ENCODE results near the gene ATG7. TPM values are rescaled to one million over a fixed set of nuclear protein-coding genes. Genes with fewer than 3 reads are reported as not detected.

Gene ATG7
- total RNA-seq, 1 experiment from 2014 or later: 59.1 TPM

GRCh38 chr3:11552289-11553264 is 280.4 kb downstream of the ATG7 start:
- no peak for DNase-seq (ENCODE audit: low spot score)

- no peak for DNase-seq (ENCODE audit: low spot score)
Measured at GRCh38 chr3:11553436-11554235, 281.4 kb downstream of the ATG7 start.

GRCh38 chr3:11554236-11554610 is 282.0 kb downstream of the ATG7 start:
- no peak for DNase-seq (ENCODE audit: low spot score)

GRCh38 chr3:11554666-11555065 is 282.5 kb downstream of the ATG7 start:
- no peak for DNase-seq (ENCODE audit: low spot score)

GRCh38 chr3:11555211-11555782 is 283.1 kb downstream of the ATG7 start:
- no peak for DNase-seq (ENCODE audit: low spot score)

GRCh38 chr3:11555881-11556633 is 283.9 kb downstream of the ATG7 start:
- DNase-seq (ENCODE audit: low spot score): no peak

GRCh38 chr3:11556851-11557644 is 284.9 kb downstream of the ATG7 start:
- no peak for DNase-seq (ENCODE audit: low spot score)

GRCh38 chr3:11558002-11558401 is 285.8 kb downstream of the ATG7 start:
- DNase-seq (ENCODE audit: low spot score): no peak

- DNase-seq (ENCODE audit: low spot score): no peak
Measured at GRCh38 chr3:11558411-11558903, 286.3 kb downstream of the ATG7 start.

GRCh38 chr3:11558918-11559815 is 287.0 kb downstream of the ATG7 start:
- DNase-seq (ENCODE audit: low spot score): no peak

- no peak for DNase-seq (ENCODE audit: low spot score)
Measured at GRCh38 chr3:11559816-11560633, 287.8 kb downstream of the ATG7 start.

- no peak for DNase-seq (ENCODE audit: low spot score)
Measured at GRCh38 chr3:11560746-11561145, 288.5 kb downstream of the ATG7 start.

GRCh38 chr3:11562277-11562881 is 290.2 kb downstream of the ATG7 start:
- DNase-seq (ENCODE audit: low spot score): no peak

- DNase-seq (ENCODE audit: low spot score): no peak
Measured at GRCh38 chr3:11563159-11563864, 291.1 kb downstream of the ATG7 start.

- no peak for DNase-seq (ENCODE audit: low spot score)
Measured at GRCh38 chr3:11563865-11564185, 291.6 kb downstream of the ATG7 start.

GRCh38 chr3:11564577-11565001 is 292.4 kb downstream of the ATG7 start:
- DNase-seq (ENCODE audit: low spot score): no peak

GRCh38 chr3:11565072-11565471 is 292.9 kb downstream of the ATG7 start:
- no peak for DNase-seq (ENCODE audit: low spot score)

GRCh38 chr3:11565492-11565891 is 293.3 kb downstream of the ATG7 start:
- no peak for DNase-seq (ENCODE audit: low spot score)

Data from H4 (cell line).